ENCODE measurements around the gene ME2. TPM values are rescaled to one million over a fixed set of nuclear protein-coding genes. Genes with fewer than 3 reads are reported as not detected.

ME2 gene
- total RNA-seq, 2 experiments from 2014 or later: 15.6 to 16.1 TPM

DNA sequence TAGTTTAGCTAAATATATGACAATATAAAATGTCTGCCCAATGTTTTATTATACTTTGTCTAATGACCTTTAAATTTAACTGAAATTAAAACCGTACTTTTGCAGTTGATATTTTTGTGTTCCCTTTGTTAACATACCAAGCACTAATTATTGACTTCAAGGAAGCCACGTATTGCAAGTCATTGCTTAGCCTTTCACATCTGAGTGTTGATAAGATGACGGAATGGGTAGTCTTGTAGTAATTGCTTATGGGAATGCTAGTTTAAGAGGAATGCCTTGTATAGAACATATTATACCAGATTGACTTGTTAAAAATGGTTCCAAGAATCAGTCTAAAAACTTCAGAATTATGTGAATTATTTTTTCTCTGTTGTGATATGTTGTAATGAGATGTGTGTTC, 74.9 kb downstream of the ME2 start:
- H3K9me3 ChIP-seq (ENCODE audit: control insufficient read depth in 1 of 2, insufficient read depth in 1 of 2, low read length in 2 of 2): no peaks in the 10 kb centered on the region
- no peak for TF ChIP-seq CTCF (IDR thresholded peaks at IDR 0.05)
- ATAC-seq (ENCODE audit: poor library complexity) (no peak), DNase-seq (no peak)
- no peaks in the 10 kb centered on the region for H3K36me3 Mint-ChIP-seq (ENCODE audit: low read depth)
- no peak overlapping the region for H3K27ac ChIP-seq (ENCODE audit: low read depth in 1 of 2, low read length in 2 of 2)
- POLR2A ChIA-PET: no interaction called here
- no peak overlapping the region for H3K27ac Mint-ChIP-seq
- no peak overlapping the region for H3K4me3 Mint-ChIP-seq
- no peaks in the 10 kb centered on the region for H3K4me1 Mint-ChIP-seq (ENCODE audit: low read depth)
- H3K36me3 ChIP-seq (ENCODE audit: insufficient read depth, low read length): no peaks in the 10 kb centered on the region
- H3K9me3 Mint-ChIP-seq: no peaks in the 10 kb centered on the region
- CTCF ChIA-PET: no interaction called here
- no peaks in the 10 kb centered on the region for H3K27me3 ChIP-seq (ENCODE audit: control insufficient read depth in 1 of 2, insufficient read depth in 2 of 2, low read length in 2 of 2)
- H3K4me1 ChIP-seq (ENCODE audit: insufficient read depth, low read length): no peaks in the 10 kb centered on the region
- no peaks in the 10 kb centered on the region for H3K27me3 Mint-ChIP-seq
- H3K4me3 ChIP-seq (ENCODE audit: low read length): no peak overlapping the region
- intact Hi-C loops (cut with DNase I, micrococcal nuclease): no loop called here

DNA sequence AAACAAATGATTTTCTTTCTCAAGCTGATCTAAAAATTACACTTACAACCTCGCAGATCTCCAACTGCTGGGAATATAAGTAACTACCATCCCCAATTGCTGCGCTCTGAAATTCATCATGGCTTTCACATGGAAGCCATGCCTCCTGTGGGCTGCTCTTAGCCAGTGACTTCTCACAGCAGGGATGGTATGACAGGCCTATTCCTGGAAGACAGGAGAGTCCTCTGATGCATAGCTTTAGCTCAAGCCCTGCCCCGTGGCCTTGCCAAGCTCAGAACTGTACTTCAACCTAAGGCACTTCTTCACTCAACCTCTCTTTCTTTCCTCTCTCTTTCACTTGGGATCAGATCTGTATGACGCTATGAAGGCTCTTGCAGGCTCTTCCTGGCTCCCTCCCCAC, 76.3 kb downstream of the ME2 start:
- Mint-ChIP-seq H3K27ac (no peak overlapping the region), H3K4me3 (no peak overlapping the region), H3K4me1 (ENCODE audit: low read depth) (no peaks in the 10 kb centered on the region), H3K36me3 (ENCODE audit: low read depth) (no peaks in the 10 kb centered on the region), H3K27me3 (no peaks in the 10 kb centered on the region), H3K9me3 (no peaks in the 10 kb centered on the region)
- H3K4me1 ChIP-seq (ENCODE audit: insufficient read depth, low read length): no peaks in the 10 kb centered on the region
- no peaks in the 10 kb centered on the region for H3K27me3 ChIP-seq (ENCODE audit: control insufficient read depth in 1 of 2, insufficient read depth in 2 of 2, low read length in 2 of 2)
- ATAC-seq (ENCODE audit: poor library complexity) (no peak), DNase-seq (no peak)
- intact Hi-C loops (cut with DNase I, micrococcal nuclease): no loop called here
- no peak overlapping the region for H3K27ac ChIP-seq (ENCODE audit: low read depth in 1 of 2, low read length in 2 of 2)
- no peak overlapping the region for H3K4me3 ChIP-seq (ENCODE audit: low read length)
- H3K36me3 ChIP-seq (ENCODE audit: insufficient read depth, low read length): no peaks in the 10 kb centered on the region
- peaks cover 0 to 4% of the 10 kb centered on the region in 2 experiments for H3K9me3 ChIP-seq (ENCODE audit: control insufficient read depth in 1 of 2, insufficient read depth in 1 of 2, low read length in 2 of 2)
- TF ChIP-seq CTCF (IDR thresholded peaks at IDR 0.05): no peak
- ChIA-PET CTCF (no interaction called here), POLR2A (interaction anchor here (1.1 kb wide), 1 partner anchor 17 kb away, joined by 3 read pairs; no protein-coding TSS in a partner anchor)

- Histone ChIP-seq H3K4me1 (ENCODE audit: insufficient read depth, low read length) (no peaks in the 10 kb centered on the region), H3K9me3 (ENCODE audit: control insufficient read depth in 1 of 2, insufficient read depth in 1 of 2, low read length in 2 of 2) (peaks cover 4 to 6% of the 10 kb centered on the region in 2 experiments), H3K4me3 (ENCODE audit: low read length) (no peak overlapping the region), H3K36me3 (ENCODE audit: insufficient read depth, low read length) (no peaks in the 10 kb centered on the region), H3K27ac (ENCODE audit: low read depth in 1 of 2, low read length in 2 of 2) (no peak overlapping the region), H3K27me3 (ENCODE audit: control insufficient read depth in 1 of 2, insufficient read depth in 2 of 2, low read length in 2 of 2) (no peaks in the 10 kb centered on the region)
- Mint-ChIP-seq H3K27me3 (no peaks in the 10 kb centered on the region), H3K36me3 (ENCODE audit: low read depth) (peaks cover 4% of the 10 kb centered on the region), H3K27ac (no peak overlapping the region), H3K4me3 (no peak overlapping the region), H3K9me3 (no peaks in the 10 kb centered on the region), H3K4me1 (ENCODE audit: low read depth) (no peaks in the 10 kb centered on the region)
- DNase-seq (no peak), ATAC-seq (ENCODE audit: poor library complexity) (no peak)
- intact Hi-C loops (cut with DNase I, micrococcal nuclease): no loop called here
- no peak for TF ChIP-seq CTCF (IDR thresholded peaks at IDR 0.05)
- POLR2A ChIA-PET: interaction anchor here (1.1 kb wide), 1 partner anchor 18 kb away, joined by 3 read pairs; no protein-coding TSS in a partner anchor
- CTCF ChIA-PET: no interaction called here
Measured at GRCh38 chr18:50956116-50956515, 77.2 kb downstream of the ME2 start.

All from CD4-positive, alpha-beta T cell (primary cell).